Urinary bladder (tissue), 4 donors: Measurements from ENCODE around the gene SLPI. TPM values are rescaled to one million over a fixed set of nuclear protein-coding genes. Genes with fewer than 3 reads are reported as not detected.

Experiments
- DNase-seq: peaks from one replicate; pipeline ENCODE4 v3.0.0-alpha.2; 2015; ENCODE audit errors: extremely low spot score
- H3K27ac ChIP-seq: one replicate; pipeline ENCODE4 v1.5.1; 2013; ENCODE audit warnings: low read depth, mild to moderate bottlenecking, moderate library complexity
- H3K36me3 ChIP-seq: one replicate; pipeline ENCODE4 v1.6.1; 2013; ENCODE audit warnings: mild to moderate bottlenecking, moderate library complexity; ENCODE audit not compliant: insufficient read depth
- H3K4me1 ChIP-seq: one replicate; pipeline ENCODE4 v1.6.1; 2013; ENCODE audit warnings: mild to moderate bottlenecking, moderate library complexity; ENCODE audit not compliant: insufficient read depth
- H3K4me3 ChIP-seq: one replicate; pipeline ENCODE4 v1.5.1; 2013; ENCODE audit warnings: low read depth, low read length
- WGBS: extraction: QIAGEN DNeasy Blood & Tissue Kit; methylation state at CpG from one replicate; pipeline ENCODE4 v1.1.7; 2013; 5-methylcytosine and 5-hydroxymethylcytosine counted together
- polyA plus RNA-seq: library from polyadenylated mRNA; stranded (reverse); fragments of 200-250 nt; gene quantifications from one replicate; pipeline ENCODE4 v1.2.3, GENCODE V29; 2013
- total RNA-seq: library from RNA; depleted of rRNA; stranded (reverse); fragments of >200 nt; gene quantifications from one replicate; pipeline ENCODE4 v1.2.3, GENCODE V29; 2014
- donor health status: healthy with polysubstance abuse.
- donor health status: healthy.

Gene SLPI
- total and polyA plus RNA-seq, 2 donors: 6.8 to 1,815 TPM

DNA sequence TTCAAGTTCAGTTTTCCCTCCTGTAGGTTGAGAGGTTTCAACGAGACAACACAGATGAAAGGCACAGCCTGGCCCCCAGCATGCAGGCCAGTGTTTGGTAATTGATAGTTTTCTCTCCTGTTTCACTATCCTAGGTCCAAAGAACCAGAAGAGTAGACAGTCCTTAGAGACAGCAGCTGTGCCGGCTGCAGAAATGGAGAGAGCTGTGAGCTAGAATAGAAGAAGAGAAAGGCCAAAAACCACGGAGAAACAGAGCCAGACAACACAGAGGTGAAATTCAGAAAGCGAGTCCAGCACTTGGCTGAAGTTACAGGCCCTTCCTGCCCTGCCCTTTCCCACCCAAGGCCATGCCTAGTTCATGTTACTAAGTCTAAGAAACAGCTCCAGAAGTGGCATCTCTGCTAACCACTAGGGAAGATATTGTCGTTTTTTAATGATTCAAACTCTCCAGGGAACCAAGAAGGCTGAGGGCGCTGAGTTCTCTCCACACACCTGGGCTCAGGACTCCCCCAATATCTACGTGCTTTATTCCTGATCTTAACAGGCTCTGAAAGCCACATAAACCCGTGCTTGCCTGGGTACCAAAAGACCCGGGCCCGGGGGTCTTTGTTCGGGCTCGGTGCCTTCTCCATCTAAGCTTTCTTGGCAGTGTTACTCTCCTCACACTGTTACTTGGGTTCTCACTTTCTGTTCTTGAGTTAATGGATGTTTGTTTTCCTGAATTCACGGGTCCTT is 35.7 kb upstream of the SLPI start:
- Histone ChIP-seq H3K4me3 (no peak overlapping the region), H3K27ac (no peak overlapping the region), H3K4me1 (peaks cover 2% of the 10 kb centered on the region), H3K36me3 (no peaks in the 10 kb centered on the region)
- 82% methylated on average over 13 of the region's 13 CpGs for WGBS
- DNase-seq: no peak

DNA sequence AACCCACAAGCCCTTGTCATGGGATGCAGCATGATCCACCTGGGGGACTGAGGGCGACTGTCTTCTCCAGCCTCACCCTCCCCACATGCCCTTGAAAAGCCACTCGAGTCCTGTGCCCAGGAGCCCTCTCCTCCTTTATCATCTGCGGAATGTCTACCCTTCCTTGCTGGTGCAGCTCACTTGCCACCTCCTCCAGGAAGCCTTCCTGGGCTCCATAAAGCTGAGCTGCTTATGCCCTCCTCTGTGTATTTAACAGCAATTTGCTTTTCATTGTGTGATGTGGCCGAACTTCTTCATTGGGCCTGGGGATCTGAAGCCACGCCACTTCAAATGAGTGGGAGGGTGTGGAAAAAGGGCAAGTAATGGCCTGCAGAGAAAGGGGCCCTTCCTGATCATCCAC is 34.5 kb upstream of the SLPI start:
- Histone ChIP-seq H3K4me1 (peaks cover 2% of the 10 kb centered on the region), H3K27ac (no peak overlapping the region), H3K4me3 (no peak overlapping the region), H3K36me3 (no peaks in the 10 kb centered on the region)
- DNase-seq: no peak
- 92% methylated on average over 5 of the region's 5 CpGs for WGBS

DNA sequence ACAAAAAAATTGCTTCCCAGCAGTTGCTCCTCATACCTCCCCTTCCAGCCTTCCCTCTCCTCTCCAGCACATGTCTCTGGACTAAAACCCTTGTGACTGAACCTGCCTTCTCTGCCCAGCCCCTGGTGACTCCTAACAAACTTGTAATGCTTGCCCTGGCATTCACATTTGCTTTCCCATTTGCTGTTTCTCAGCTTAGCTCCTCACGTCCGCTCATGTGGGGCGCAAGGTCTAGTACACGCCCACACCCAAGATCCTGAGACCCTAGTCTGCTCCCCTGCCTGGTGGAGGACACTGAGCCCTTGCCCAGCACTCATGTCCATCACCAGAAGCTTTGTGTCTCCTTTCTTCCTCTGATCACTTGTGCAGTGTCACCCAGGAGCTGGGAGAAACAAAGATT is 34.0 kb upstream of the SLPI start:
- Histone ChIP-seq H3K36me3 (no peaks in the 10 kb centered on the region), H3K4me1 (peaks cover under 1% of the 10 kb centered on the region), H3K27ac (no peak overlapping the region), H3K4me3 (no peak overlapping the region)
- DNase-seq: no peak
- 74% methylated on average over 4 of the region's 4 CpGs for WGBS

DNA sequence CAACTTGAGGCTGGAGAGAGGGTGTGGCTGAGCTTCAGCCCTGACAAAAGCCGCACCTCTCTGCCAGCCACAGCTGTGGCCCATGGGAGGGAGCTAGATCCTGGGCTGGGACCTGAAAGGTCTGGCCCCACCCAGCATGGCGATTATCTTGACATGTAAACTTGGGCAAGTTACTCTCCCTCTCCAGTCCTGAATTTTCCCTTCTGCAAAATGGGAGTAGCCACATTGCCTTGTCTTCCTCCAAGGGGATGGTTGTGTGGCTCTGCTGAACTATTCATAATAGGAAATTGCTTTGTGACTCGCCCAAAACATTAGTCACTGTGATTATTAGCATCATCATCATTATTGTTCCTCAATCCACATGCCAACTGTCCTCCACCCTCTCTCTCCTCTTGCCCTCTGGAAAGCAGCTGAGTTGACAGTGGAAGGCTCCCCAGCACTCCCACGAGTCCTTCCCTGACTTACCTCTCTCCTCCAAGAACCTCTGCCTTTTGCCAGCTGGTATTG is 29.2 kb upstream of the SLPI start:
- 57% methylated on average over 4 of the region's 4 CpGs for WGBS
- H3K4me3 ChIP-seq: no peak overlapping the region
- H3K36me3 ChIP-seq: no peaks in the 10 kb centered on the region
- H3K27ac ChIP-seq: no peak overlapping the region
- no peak for DNase-seq
- no peaks in the 10 kb centered on the region for H3K4me1 ChIP-seq

DNA sequence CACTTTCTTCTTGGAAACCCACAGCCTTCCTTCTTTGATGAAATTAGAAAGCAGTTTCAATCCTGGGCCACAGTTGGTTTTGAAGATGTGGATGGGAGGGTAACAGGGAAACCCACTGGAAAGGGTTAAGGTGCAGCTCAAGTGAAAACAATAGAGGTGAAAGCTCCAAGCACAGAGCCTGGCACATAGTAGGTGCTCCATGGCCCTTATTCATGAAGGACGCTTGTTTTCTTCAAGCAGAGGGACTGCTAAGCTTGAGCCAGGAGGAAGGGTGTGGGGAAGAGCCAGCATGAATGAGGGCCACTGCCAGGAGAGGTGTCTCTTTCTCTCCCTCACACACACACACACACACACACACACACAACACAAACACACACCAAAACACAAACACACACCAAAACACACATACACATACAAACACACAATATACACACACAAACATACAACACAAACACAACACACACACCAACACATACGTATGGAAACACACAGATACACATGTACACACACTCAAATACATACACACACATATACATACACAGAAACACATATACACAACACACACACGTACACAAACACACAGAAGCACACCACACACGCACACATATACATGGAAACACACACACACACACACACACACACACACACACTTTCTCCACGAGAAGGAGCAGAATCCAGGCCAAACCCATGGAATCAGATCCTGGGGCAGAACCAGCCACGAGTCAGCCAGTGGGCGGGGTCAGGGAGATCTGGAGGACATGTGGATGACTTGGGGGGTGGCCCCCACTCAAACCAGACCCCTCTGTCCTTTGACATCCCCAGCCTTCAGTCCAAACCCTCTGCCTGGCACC is 28.6 kb upstream of the SLPI start:
- DNase-seq: no peak

DNA sequence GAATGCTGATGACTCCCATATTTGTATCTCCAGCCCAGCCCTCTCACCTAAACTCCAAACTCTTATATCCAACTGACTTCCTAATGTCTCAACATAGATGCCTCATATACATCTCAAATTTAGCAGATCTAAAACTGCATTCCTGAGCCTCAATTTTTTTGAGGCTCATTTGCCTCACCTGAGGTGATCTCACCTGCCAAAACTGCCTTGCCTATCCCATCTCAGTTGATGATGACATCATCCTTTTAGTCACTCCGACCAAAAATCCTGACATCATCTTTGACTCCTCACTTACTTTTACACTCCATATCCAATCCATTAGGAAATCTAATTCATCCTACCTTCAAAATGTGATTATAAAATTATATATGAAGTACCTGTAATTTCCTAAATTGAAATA is 25.6 kb upstream of the SLPI start:
- Histone ChIP-seq H3K4me1 (no peaks in the 10 kb centered on the region), H3K4me3 (no peak overlapping the region), H3K36me3 (no peaks in the 10 kb centered on the region), H3K27ac (no peak overlapping the region)
- no peak for DNase-seq
- 76% methylated on average over 1 of the region's 1 CpG for WGBS

More for the DNA sequence above, 28.6 kb upstream of the SLPI start:
- no peaks in the 10 kb centered on the region for H3K4me1 ChIP-seq
- H3K4me3 ChIP-seq: no peak overlapping the region
- H3K27ac ChIP-seq: no peak overlapping the region
- WGBS: 62% methylated on average over 7 of the region's 7 CpGs
- no peaks in the 10 kb centered on the region for H3K36me3 ChIP-seq

DNA sequence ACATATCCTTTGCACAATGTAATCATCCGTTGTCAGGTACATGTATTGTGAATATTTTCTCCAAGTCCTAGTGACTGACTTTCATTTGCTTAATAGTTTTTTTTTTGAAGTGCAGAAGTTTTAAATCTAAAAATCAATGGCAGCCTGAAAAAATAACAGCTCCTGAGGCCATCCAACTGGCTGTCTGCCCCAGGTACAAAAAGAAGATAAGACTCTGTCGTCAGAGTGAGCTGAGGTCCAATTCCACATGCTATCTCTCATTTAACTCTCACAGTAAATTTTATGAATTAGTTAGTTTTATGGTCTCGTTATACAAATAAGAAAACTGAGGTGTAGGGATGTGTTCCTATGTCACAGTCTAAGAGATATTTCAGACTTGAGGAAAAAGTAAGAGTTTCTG is 21.0 kb upstream of the SLPI start:
- WGBS: 65% methylated on average over 3 of the region's 3 CpGs
- Histone ChIP-seq H3K27ac (no peak overlapping the region), H3K36me3 (no peaks in the 10 kb centered on the region), H3K4me3 (no peak overlapping the region), H3K4me1 (no peaks in the 10 kb centered on the region)
- DNase-seq: no peak

DNA sequence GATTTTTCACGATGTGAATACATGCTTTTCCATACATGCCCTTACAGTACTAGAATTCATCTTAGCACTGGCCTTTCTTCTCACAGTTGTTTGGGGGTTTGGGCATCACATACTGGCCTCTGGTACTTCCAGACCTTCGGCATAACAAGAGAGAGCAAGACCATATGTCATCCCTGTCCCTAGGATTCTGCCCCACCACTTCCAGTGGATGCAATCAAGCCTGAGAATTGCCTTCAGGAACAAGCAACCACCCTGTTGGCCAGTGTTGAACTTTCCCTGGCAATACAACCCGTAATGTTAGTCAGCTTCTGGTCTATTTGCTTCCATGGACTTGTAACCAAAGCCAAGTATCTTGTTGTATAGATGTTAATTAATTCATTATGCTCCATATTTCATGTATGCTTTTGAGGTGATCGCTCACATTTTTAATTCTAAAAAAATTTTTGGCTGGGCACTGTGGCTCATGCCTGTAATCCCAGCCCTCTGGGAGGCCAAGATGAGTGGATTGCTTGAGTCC is 15.4 kb upstream of the SLPI start:
- 76% methylated on average over 4 of the region's 4 CpGs for WGBS
- no peak overlapping the region for H3K4me3 ChIP-seq
- no peaks in the 10 kb centered on the region for H3K4me1 ChIP-seq
- H3K27ac ChIP-seq: no peak overlapping the region
- H3K36me3 ChIP-seq: no peaks in the 10 kb centered on the region
- no peak for DNase-seq

DNA sequence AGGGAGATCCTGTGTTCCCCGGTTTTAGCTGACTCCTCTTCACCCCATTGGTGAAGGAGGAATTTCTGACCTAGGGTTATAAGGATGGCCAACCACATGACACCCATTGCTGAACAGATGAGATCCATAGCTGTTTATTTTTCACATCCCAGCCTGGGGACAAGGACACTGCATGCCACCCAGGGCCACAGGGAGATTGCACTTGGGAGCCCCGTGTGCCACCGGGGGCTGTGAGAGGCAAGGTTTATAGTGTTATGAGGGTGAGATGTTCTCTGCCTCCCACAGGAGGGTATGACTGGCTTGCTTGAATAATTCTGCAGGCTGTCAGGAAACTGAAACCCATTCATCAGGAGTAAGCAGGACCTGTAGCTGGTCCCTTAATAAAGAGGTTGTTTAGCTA is 14.7 kb upstream of the SLPI start:
- no peaks in the 10 kb centered on the region for H3K4me1 ChIP-seq
- WGBS: 77% methylated on average over 3 of the region's 3 CpGs
- no peak overlapping the region for H3K4me3 ChIP-seq
- no peaks in the 10 kb centered on the region for H3K36me3 ChIP-seq
- no peak for DNase-seq
- peak overlapping the region; percentile 35 for H3K27ac ChIP-seq

DNA sequence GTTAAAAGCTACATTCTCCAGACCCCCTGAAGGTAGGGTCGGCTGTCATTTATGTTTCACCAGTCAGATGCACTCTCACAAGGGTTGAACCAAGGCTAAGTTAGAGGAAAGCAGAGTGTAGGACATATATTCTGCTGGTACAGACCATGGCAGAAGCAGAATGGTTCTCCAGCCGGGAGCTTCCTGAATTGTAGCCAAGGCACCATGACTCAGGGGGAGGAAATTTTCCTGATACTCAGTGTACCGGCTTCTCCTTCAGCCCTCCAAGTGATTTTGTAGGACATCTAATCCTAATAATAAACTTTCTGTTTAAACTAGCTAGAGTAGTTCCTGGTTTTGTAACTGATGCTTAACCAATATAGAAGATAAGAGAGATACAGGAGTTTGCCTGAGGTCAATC is 14.2 kb upstream of the SLPI start:
- DNase-seq: no peak
- 53% methylated on average over 3 of the region's 3 CpGs for WGBS
- no peaks in the 10 kb centered on the region for H3K36me3 ChIP-seq

DNA sequence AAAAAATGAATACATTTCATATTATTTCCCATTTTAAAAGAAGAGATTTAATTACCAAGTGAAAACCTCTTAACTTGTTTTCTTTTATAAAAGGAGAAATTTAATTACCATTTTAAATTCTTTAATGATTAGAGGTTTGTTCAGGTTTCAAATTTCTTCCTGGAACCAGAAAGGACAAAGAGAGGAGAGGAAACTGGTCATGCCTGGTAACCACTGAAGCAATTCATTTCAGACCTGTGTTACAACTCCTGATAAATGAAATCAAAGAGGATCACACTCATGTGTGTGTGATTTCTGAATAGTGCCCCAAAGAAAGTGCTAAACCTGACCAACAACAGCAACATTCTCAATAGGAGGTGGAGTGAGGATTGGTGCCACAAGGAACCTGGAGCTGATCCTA is 12.6 kb upstream of the SLPI start:
- Histone ChIP-seq H3K4me1 (no peaks in the 10 kb centered on the region), H3K4me3 (no peak overlapping the region), H3K36me3 (no peaks in the 10 kb centered on the region), H3K27ac (no peak overlapping the region)
- DNase-seq: no peak

More for the DNA sequence above, 14.2 kb upstream of the SLPI start:
- Histone ChIP-seq H3K27ac (no peak overlapping the region), H3K4me1 (no peaks in the 10 kb centered on the region), H3K4me3 (no peak overlapping the region)

DNA sequence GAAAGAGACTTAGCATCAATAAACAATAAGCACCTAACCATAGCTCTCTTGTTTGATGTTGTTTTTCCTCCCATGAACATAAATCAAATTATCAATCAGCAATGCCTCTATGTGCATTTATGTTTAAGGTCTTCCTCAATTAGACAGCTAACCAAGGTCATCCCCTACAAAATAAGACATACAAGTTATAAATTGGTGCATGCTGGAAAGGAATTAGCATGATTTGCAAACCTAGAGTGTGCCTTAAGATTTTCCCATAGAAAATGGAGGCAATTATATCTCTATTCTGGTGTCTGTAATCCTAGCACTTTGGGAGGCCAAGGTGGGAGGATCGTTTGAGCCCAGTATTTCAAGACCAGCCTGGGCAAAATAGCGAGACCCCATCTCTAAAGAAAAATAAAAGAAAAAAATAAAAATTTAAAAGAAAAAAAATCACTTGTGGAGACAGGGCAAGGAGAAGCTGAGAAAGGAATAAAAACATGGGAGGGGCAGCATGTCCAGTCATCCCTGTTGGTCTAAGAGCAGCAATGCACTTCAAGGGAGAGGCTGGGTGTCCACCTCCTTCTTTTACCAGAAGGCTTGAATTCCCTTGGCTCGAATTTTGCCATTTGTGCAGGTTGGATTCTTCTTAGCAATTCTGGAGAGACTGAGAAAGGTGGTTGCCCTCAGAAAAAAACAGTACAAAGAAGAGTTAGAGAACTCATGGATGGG is 9.3 kb upstream of the SLPI start:
- Histone ChIP-seq H3K36me3 (no peaks in the 10 kb centered on the region), H3K4me1 (no peaks in the 10 kb centered on the region), H3K4me3 (no peak overlapping the region), H3K27ac (no peak overlapping the region)
- no peak for DNase-seq
- 84% methylated on average over 3 of the region's 3 CpGs for WGBS

DNA sequence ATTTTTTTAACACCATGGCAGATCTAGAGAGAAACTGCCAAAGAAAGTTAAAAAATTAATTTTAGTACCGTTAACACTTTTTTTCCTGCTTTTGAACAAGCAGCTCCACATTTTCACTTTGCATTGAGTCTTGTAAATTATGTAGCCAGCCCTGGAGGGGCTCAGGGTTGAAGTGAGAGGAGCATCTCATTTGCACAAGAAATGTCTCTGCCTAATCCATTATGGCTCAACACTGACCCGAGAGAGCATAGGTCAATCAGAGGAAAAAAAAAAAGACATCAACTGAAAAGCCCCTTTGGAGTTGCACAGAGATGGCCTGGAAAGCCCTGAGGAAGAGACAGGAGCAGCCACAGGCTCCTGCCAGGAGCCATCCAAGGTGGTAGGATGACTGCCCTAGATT is 4.3 kb upstream of the SLPI start:
- 55% methylated on average over 2 of the region's 2 CpGs for WGBS
- no peak for DNase-seq
- Histone ChIP-seq H3K4me3 (no peak overlapping the region), H3K4me1 (no peaks in the 10 kb centered on the region), H3K27ac (no peak overlapping the region), H3K36me3 (no peaks in the 10 kb centered on the region)
